ENCODE results near the gene PPARA. TPM values are rescaled to one million over a fixed set of nuclear protein-coding genes. Genes with fewer than 3 reads are reported as not detected.

PPARA gene
- total RNA-seq, 1 experiment from 2014 or later: 7.7 TPM

Other genes starting within 250 kb of the PPARA start
- gene WNT7B, start 173.4 kb upstream of the PPARA start, total RNA-seq (2014; rRNA removed): 42.0 and 73.1 TPM in 2 replicates
- gene CDPF1, start 99.8 kb downstream of the PPARA start, total RNA-seq (2014; rRNA removed): 14.1 and 21.0 TPM in 2 replicates
- gene PKDREJ, start 112.8 kb downstream of the PPARA start, total RNA-seq (2014; rRNA removed): not detected in 2 replicates
- gene TTC38, start 117.5 kb downstream of the PPARA start, total RNA-seq (2014; rRNA removed): 26.8 and 41.4 TPM in 2 replicates
- 20.6 and 26.4 TPM in 2 replicates for gene GTSE1, start 146.3 kb downstream of the PPARA start, total RNA-seq (2014; rRNA removed)
- 63.5 and 63.6 TPM in 2 replicates for gene TRMU, start 185.2 kb downstream of the PPARA start, total RNA-seq (2014; rRNA removed)